ENCODE measurements around the gene C12orf42.

DNA sequence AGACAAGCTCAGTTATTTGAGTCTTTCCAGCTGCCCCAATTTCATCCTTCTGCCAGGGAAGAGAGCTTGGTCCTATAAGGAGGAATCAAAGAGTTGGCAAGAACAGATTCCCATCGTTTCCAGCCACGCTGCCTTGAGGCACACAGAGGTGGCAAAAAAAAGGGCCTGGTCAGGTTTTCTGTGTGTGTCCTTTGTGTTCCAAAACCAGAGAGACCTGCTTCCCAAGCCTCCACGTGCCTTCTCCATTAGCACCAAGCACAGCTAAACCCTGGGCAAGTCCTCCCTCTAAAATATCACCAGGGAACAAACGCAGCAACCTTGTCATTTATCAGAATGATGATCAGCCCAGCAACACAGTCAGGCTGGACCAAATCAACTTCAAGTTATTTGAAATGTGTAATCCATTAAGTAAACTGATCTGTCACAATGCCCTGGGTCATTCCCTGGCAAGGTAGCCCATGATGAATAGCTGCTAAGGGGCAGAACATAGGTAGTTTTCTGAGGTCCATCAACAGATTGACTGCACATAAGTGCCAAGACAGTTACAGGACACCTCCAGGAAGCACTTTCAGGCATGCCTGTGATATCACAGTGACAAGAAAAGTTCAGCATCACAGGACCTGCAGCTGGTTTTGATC is 28.6 kb upstream of the C12orf42 start:
- TF ChIP-seq POLR2AphosphoS5 (IDR thresholded peaks at IDR 0.05): no peak
- TF ChIP-seq, protein P1, sequence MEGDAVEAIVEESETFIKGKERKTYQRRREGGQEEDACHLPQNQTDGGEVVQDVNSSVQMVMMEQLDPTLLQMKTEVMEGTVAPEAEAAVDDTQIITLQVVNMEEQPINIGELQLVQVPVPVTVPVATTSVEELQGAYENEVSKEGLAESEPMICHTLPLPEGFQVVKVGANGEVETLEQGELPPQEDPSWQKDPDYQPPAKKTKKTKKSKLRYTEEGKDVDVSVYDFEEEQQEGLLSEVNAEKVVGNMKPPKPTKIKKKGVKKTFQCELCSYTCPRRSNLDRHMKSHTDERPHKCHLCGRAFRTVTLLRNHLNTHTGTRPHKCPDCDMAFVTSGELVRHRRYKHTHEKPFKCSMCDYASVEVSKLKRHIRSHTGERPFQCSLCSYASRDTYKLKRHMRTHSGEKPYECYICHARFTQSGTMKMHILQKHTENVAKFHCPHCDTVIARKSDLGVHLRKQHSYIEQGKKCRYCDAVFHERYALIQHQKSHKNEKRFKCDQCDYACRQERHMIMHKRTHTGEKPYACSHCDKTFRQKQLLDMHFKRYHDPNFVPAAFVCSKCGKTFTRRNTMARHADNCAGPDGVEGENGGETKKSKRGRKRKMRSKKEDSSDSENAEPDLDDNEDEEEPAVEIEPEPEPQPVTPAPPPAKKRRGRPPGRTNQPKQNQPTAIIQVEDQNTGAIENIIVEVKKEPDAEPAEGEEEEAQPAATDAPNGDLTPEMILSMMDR (IDR thresholded peaks at IDR 0.05): no peak
- no peak for TF ChIP-seq POLR2A (IDR thresholded peaks at IDR 0.05)
- TF ChIP-seq EP300 (IDR thresholded peaks at IDR 0.05): no peak

Data from sigmoid colon (tissue), 4 donors.